GM06990 (cell line): Measurements from ENCODE around the gene MTA2.
A peak's percentile ranks its signal among the peaks of the same experiment; 100 is the strongest.
"Not testable (repeated sequence)": the region's sequence is repeated elsewhere in the genome, so short reads cannot be mapped to it uniquely, and the experiment has no call there.

Source experiments
- DNase-seq: peaks from one replicate; pipeline ENCODE4 v3.0.0-alpha.2; 2011; ENCODE audit not compliant: insufficient read length; ENCODE audit errors: extremely low read depth
- H3K27me3 ChIP-seq: replicated peaks from 2 replicates; pipeline ENCODE4 v1.6.0; 2011; ENCODE audit warnings: low read length; ENCODE audit not compliant: control insufficient read depth, insufficient read depth
- H3K36me3 ChIP-seq: 2 replicates; pipeline ENCODE4 v1.5.1; 2011; ENCODE audit warnings: low read length; ENCODE audit not compliant: control insufficient read depth, insufficient read depth
- H3K4me3 ChIP-seq: replicated peaks from 2 replicates; pipeline ENCODE4 v1.5.1; 2011; ENCODE audit warnings: low read depth, mild to moderate bottlenecking, control low read depth, low read length
- TF ChIP-seq, protein P1 (sequence below): IDR thresholded peaks from 2 replicates; pipeline ENCODE4 v1.5.1; 2011; ENCODE audit warnings: low read length, control low read depth, mild to moderate bottlenecking, inconsistent platforms; ENCODE audit not compliant: insufficient read depth, poor library complexity, severe bottlenecking

MTA2 gene

DNA sequence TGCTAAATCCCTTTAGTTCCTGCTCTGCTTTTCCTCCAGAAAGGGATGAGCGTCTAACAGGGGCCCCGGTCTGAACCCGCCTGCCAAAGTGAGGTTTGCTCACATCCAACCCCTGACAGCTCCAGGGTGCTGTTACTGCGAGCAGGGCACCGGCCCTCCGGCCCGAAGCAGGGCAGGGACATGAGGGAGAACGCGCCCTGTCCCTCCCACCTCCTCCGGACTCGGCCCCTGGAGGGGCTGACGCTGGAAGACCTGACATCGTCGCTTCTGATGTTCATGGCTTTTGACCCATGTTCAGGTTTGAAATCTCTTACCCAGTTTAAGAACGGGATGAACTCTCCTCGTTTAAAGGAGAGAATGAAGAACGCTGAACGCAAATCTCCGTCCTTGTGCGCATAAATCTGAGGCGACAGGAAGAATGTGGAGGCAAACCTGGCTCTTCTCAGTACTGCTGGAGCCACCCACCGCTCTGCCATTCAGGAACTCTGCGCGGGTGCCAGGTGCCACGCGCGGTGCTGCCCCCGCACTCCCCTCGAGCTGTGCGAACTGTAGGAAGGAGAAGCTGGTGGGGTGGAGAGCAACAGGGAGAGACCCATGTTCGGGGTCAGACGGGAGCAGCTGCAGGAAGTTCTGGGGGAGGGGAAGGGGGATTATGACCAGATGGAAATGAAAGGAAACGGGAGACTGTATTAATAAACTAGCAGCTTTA, 27.1 kb downstream of the MTA2 start:
- H3K4me3 ChIP-seq: peak overlapping the region; percentile 71
- peaks cover 28% of the 10 kb centered on the region for H3K36me3 ChIP-seq
- DNase-seq: no peak
- TF ChIP-seq, protein P1, sequence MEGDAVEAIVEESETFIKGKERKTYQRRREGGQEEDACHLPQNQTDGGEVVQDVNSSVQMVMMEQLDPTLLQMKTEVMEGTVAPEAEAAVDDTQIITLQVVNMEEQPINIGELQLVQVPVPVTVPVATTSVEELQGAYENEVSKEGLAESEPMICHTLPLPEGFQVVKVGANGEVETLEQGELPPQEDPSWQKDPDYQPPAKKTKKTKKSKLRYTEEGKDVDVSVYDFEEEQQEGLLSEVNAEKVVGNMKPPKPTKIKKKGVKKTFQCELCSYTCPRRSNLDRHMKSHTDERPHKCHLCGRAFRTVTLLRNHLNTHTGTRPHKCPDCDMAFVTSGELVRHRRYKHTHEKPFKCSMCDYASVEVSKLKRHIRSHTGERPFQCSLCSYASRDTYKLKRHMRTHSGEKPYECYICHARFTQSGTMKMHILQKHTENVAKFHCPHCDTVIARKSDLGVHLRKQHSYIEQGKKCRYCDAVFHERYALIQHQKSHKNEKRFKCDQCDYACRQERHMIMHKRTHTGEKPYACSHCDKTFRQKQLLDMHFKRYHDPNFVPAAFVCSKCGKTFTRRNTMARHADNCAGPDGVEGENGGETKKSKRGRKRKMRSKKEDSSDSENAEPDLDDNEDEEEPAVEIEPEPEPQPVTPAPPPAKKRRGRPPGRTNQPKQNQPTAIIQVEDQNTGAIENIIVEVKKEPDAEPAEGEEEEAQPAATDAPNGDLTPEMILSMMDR: no peak
- no peaks in the 10 kb centered on the region for H3K27me3 ChIP-seq

DNA sequence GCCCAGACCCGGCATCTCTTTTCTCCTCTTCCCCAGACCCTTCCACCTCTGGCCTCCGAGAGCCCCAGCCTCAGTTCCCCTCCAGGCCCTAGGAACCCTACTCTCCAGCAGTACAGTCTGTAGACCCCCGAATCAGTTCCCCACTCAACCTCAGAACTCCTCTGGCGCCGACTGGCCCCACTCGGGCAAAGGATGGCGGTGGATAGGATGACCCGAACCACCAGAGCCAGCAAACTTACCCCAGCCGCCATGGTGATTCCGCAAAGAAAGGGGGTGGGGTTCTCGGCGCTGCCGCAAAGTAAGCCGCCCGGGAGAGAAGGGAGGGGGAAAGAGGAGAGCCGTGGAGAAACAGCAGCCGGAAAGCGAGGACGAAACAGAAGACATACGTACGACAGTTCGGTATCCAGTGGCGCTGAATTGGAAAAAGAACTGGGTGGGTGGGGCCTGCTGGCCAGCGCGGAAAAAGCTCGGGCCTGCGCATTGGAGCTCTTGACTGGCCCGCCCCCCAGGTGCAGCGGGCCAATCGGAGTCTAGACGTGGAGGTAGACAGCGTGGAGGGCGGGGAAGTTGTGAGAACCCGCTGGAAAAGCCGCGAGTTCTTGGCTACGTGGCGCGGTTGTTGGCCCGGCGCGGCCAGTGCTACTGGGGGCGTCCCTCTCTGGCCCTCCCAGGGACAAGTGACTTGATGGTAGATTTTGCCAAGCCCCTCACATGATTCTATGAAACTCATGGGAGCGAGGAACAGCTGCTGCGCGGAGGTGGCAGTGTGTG, 27.9 kb downstream of the MTA2 start, which contains the start of gene EEF1G:
Gene EEF1G (minus strand): TSS at position 300 of the 771 bp plus-strand sequence. CDS start 49 bp downstream, at position 251.
- TF ChIP-seq, protein P1: no peak

DNA sequence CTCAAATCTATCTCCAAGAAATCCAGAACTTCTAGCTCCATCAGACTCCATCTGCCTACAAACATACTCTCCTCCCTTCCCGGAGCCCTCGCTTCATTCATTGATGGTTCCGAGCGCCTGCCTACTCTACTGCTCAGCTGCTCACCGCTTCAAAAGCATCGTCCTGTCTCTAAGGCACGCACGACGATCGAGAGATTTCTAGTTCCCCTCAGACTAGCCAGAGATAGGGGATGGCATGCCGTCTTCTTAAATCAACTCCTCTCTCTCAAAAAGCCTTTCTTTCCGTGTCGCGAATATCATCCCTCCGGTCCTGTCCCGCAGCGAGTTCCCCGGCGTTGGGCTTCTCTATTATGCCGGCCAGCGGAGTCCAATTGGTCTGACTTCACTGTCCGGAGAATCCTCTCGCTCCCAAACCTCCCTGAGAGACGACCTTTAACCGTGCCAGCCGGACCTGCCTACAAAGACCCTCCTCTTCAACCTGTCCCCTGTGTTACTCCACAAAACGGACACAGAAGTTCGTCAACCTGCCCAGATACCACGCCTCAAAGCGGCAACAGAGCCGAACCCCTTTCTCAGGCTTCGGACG, 28.6 kb downstream of the MTA2 start:
- TF ChIP-seq, protein P1: no peak

More for the DNA sequence above, 27.9 kb downstream of the MTA2 start, which contains the start of gene EEF1G:
- Histone ChIP-seq H3K36me3 (peaks cover 28% of the 10 kb centered on the region), H3K27me3 (no peaks in the 10 kb centered on the region), H3K4me3 (peak within 1 kb of the TSS; percentile 85)
- DNase-seq: peak; percentile 99

DNA sequence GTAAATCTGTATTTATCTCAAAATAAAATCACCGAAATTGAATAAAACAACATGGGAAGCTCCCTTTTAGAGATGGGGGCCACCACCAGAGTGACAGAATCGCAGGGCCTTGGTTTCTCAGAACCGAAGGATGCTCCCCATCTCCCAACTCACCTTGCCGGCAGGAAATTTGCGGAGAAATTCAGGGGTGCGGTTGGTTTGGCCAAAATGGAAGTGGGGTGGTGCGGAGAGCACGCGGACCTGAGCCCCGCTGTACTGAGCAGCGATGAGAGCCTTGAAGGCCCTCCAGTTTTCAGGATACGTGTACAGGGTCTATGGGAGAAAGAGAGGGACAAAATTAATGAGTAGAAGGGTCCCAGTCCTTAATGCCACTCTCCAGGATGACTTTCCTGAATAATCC, 29.2 kb downstream of the MTA2 start:
- TF ChIP-seq, protein P1: no peak
- DNase-seq: no peak
- H3K4me3 ChIP-seq: peak overlapping the region; percentile 85
- H3K27me3 ChIP-seq: no peaks in the 10 kb centered on the region
- H3K36me3 ChIP-seq: peaks cover 24% of the 10 kb centered on the region

More for the DNA sequence above, 28.6 kb downstream of the MTA2 start:
- peak overlapping the region; percentile 85 for H3K4me3 ChIP-seq
- peaks cover 24% of the 10 kb centered on the region for H3K36me3 ChIP-seq
- no peak for DNase-seq
- no peaks in the 10 kb centered on the region for H3K27me3 ChIP-seq

DNA sequence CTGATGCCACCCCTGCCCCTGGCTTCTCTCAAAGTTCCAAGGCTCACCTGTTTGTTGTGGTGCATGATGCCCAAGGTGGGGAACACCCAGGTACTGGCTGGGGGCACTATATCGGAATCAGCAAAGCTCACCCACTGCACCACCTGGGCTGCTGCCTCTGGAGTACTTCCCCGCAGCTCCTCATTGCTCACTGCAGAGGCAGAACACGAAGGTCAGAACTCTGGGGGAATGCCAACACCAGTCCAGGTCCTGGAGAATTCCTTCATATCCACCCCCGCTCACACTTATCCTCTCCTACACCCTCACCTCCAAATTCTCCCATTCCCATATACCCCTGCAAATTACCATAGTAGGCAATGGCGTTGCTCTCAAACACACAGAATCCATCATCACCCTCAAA, 30.2 kb downstream of the MTA2 start:
- H3K27me3 ChIP-seq, DNase-seq: not testable (repeated sequence)
- Histone ChIP-seq H3K36me3 (peaks cover 24% of the 10 kb centered on the region), H3K4me3 (peak overlapping the region; percentile 85; the same call in 1 of the 2 replicates)

DNA sequence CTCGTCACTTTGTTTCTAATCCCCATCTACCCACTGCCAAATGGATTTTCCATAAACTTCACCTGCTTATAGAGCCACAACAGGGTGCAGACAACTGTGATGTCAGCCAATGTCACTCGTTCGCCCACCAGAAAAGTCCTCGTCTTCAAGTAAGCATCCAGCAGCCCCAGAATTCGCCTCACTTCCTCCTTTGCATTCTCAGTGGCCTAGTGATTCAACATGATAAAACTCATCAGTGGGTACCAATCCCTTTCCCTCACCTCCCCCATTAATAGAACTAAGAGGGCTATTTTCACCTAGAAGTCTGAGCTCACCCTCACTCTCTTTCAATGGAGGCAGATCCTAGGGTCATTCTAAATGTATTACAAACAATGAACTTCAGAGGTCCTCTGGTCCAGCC, 30.8 kb downstream of the MTA2 start:
- H3K4me3 ChIP-seq, H3K27me3 ChIP-seq, DNase-seq: not testable (repeated sequence)
- H3K36me3 ChIP-seq: peaks cover 28% of the 10 kb centered on the region
